Bone marrow (tissue), 2 donors: ENCODE results near the gene ASTN2.

Experiments used
- DNase-seq, 2 donors: peaks; one replicate each; lab custom pipeline; 2025; lab: John Stamatoyannopoulos, UW

The ASTN2 gene

GRCh38 chr9:116422119-116422979, 992.5 kb downstream of the ASTN2 start:
- no peak for DNase-seq

DNA sequence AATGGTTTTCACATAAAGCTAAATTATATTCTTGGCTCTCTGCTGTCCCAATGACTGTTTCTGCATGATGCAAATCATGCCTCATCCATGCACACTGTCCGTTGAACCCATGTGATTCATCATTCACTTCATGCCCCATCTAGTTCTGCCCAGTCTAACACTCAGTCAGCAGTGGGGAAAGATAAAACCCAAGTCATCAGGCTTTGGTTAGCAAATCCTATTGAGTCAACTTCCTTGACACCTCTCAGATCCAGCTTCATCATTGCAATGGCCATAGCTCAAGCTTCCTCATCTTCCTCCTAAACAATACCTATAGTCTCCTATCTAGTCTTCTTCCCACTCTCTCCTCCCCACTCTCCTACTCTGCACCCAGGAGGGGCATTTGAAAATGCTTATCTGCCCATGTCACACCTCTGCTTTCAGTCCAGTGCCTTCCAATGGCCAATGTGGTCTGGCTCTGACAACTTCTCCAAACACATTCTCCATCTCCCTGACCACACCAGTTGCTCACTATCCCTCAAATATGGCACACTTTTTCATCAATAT, 993.8 kb downstream of the ASTN2 start:
- no peak for DNase-seq

- no peak for DNase-seq
These were observed 995.7 kb downstream of the ASTN2 start for GRCh38 chr9:116419181-116419580.

DNA sequence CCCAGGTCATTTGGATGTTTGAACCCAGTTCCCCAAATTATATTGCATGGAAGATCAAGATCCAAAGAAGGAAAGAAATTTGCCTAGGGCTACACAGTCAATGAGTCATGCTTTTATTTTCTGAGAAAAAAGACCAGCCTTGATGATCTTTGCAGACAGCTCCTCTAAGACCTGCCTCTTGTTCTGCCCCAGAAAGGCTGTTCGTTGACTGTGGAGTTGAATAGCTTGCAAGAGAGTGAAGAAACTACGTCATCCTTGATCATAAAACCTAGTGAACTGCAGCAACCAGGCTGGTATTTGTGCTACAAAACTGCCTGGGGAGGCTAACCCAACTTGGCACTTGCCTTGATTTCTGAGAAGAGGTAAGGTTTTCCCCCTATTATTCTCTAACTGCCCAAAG, 997.4 kb downstream of the ASTN2 start:
- no peak for DNase-seq

GRCh38 chr9:116416421-116416820, 998.4 kb downstream of the ASTN2 start:
- DNase-seq, result no peak

- DNase-seq, result no peak
These were observed 1000.5 kb downstream of the ASTN2 start for GRCh38 chr9:116414374-116414773.

DNA sequence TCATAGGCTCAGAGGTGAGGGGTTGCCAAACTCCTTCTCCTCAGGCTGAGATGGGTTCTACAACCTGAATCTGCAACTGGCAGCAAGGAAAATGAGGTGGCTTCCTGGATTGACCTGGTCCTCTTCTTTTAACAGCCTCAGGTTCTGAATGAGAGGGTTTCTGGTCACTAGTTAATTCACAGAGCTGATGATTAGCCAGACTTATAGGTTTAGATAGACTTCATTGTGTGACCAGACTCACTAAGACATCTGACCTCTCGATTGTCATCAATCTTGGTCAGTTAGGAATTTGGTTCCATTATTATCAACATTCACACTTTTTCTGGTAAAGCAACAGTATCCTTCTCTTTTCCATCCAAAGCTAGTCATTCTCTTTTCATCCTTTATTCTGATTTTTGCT, 1003.4 kb downstream of the ASTN2 start:
- DNase-seq, result no peak

- no peak for DNase-seq
These were observed 1005.2 kb downstream of the ASTN2 start for GRCh38 chr9:116409638-116410037.

GRCh38 chr9:116409129-116409528, 1005.7 kb downstream of the ASTN2 start:
- DNase-seq, result no peak

GRCh38 chr9:116406469-116406868, 1008.4 kb downstream of the ASTN2 start:
- no peak for DNase-seq

- DNase-seq, result no peak
These were observed 1009.5 kb downstream of the ASTN2 start for GRCh38 chr9:116405321-116405720.

DNA sequence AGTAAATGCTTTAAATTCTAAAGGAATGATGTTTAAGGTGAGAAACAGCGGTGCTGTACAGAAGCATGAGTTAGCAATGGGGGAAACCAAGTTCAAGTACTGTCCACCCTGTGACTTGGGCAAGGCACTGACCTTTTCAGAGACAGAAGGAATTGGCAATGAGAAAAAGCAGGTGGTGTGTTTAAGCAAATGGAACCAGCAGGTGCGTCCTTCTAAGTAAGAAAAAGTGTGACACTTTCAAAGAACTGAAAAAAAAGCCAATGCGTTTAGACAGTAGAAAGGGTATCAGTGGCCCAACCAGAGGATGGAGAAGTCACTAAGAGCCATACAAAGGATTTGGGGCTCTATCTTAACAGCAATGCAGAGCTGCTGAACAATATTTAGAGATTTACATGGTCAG, 1010.6 kb downstream of the ASTN2 start:
- no peak for DNase-seq

DNA sequence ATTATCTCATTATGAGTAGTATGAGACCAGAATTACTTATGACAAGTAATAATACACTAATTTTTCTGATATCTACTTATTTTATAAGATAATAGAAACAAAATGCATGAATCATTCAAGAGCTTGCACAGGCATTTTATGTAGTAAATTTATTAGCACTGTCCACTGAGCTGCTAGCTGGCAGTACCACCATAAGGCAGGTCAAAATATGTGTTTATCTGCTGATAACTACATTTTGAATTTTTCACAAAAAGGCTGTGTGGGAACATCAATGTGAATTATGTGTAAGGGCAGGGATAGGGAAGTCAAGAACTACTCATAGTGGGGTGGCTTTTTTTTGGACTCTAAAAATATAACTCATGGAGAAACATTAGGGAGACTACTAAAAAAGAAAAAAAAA, 1011.7 kb downstream of the ASTN2 start:
- no peak for DNase-seq

DNA sequence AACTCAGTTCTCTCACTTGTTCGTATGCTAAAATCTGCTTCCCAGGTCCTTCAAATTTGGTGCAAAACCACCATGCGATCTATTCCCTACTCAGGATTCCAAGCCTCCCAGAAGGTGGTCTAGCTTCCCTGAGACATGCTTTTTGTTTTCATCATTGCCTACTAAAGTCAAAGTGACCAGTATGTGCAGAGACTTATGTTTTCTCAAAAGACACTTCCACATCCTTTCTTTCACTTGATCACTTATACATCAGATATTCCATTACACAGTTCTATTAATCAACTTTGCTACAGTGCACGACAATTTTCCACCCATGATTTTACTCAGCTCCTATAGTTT, 1019.2 kb downstream of the ASTN2 start:
- DNase-seq, result no peak

- DNase-seq, result no peak
These were observed 1019.8 kb downstream of the ASTN2 start for GRCh38 chr9:116394894-116395698.

- no peak for DNase-seq
These were observed 1020.8 kb downstream of the ASTN2 start for GRCh38 chr9:116394070-116394469.

DNA sequence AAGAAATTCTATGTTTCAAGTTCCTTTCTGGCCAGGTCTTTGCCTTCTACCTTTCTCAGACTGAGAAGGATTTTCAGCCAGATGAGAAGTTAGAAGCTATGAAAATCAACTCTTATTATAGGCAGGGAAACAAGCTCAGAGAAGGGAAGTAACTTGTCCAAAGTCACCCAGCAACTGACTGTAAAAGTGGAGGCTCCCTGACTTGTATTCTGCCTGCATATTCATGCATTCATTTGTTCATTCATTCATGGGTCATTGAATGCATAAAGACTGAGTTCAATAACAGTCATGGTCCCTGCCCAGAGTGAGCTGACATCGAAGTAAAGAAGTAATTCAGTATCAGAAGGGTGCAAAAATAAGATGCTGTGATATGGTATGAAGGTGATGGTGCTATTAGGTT, 1021.7 kb downstream of the ASTN2 start:
- no peak for DNase-seq

DNA sequence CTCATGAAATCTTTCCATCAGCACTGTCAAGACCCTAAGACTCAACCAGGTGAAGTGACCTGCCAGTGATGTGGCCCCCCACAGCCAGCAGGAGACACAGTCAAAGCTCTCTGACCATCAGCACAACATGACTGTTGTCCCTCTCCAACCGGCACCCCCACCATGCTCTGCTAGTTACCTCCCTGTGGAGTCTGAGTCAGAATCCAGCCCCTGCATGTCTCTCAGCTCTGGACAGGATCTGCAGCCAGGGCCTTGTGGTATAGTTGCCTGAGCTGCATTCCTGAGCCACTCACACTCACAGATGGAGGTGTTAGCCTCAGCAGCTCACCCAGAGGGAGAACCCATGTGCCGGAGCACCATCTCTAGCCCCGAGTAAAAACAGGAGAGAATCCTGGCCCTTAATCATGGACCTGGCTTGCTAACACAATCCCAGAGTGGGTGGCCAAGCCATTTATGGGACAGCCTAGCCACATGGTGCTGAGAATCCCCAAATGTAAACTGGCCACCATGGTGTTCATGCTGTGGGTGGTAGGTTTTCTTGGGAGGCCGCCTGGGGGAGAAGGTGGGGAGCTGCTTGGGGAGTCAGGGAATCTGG, 1023.5 kb downstream of the ASTN2 start:
- no peak for DNase-seq

DNA sequence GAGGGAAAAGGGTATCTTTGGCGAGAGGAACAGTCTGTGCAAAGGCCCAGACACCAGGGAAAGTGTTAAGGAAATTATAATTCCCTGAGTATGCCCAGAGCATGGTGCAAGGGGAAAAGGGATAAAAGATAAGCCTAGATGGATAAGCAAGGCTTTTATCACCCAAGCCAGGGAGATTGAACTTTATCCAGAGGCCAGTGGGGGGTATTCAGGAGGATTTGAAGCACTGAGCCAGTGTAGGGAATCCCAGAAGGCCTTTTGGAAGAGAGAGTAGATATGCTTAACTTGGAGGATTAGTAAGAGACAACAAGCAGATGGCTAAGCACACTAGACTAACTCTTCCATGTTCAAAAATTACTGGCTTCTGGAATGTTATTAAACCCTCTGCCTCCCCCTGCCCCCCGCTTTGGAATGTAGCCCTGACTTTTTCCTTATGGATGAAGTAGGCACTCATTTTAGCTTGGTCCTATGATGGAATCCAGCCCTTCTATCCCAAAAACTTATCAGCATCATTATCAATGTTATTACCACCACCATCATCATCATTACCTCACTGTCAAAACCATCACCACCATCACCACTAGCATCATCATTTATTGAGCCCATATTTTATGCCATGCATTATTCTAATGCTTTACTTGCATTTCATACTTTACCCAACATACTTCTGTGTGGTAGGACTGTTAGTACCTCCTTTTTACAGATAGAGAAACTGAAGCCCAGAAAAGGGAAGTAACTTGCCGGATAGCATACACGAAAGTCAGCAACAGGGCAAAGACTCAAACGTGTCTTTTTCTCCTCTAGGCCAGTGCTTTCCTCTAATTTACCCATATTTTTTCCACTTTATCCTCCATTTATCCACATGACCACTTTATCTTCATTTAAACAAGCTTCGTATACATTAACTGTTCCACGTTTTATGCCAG, 1024.3 kb downstream of the ASTN2 start:
- DNase-seq, result no peak

DNA sequence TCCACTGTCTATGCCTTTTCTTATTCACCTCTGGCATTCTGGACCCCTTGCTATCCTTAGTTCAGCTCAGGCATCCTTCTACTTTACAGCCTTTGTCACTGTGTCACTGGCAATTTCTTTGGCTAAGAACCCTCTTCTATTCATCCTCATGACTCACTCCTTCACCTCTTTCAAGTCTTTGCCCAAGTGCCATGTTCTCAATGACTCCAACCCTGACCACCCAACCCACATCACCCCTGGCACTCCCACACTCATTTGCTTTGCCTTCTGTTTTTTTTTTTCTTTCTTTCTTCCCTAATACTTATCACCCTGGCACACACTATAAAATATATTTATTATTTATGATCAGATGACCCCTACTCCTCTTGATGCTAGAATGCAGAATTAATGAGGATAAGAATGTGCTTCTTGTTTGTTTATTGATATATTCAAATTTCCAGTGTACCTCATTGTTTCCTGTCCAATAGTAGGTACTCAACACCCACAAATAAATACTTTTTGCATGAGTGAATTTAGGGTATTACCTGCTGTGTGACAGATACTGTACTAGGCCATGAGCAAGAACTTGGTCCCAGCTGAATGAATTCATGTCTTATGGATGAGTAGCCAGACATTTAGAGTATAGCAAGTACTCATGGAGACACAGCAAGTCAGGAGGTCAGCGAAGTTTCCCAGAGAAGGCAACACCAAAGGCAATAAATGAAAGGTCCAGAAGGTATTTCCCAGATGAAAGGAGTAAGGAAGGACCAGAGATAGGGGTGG, 1025.1 kb downstream of the ASTN2 start:
- DNase-seq, result no peak
